Placental epithelial cell (primary cell): ENCODE measurements around the gene PLOD1. TPM values are rescaled to one million over a fixed set of nuclear protein-coding genes. Genes with fewer than 3 reads are reported as not detected.

ENCODE experiments used
- small RNA-seq: library from RNA; depleted of rRNA; stranded (forward); fragments of <200 nt; gene quantifications from one replicate; pipeline ENCODE3, GENCODE V24; 2012
- total RNA-seq: library from RNA; depleted of rRNA; stranded (reverse); fragments of >200 nt; gene quantifications from 2 replicates; pipeline ENCODE4 v1.2.3, GENCODE V29; 2012

Gene PLOD1
- total RNA-seq = 186 and 269 TPM in 2 replicates

GRCh38 chr1:11934302-11935056, at the start of gene PLOD1:
Gene PLOD1 (plus strand): TSS chr1:11934717. CDS start chr1:11934780, 63 bp downstream.

GRCh38 chr1:11979851-11980675, 45.5 kb downstream of the PLOD1 start, which contains the start of gene MFN2:
Gene MFN2 (plus strand): TSS chr1:11980444. CDS start chr1:11989169, 8,725 bp downstream.

Small RNA genes lying within 50 kb of the gene (small RNA-seq; reads per million reads assigned to genes)
- gene AL096840.1 = not detected
- not detected for gene RF00019
- 18.3 reads per million, percentile 96 among the genes with 10 or more reads in this experiment for gene RNU5E-4P

Other genes with a start within 250 kb of the PLOD1 start
- gene DRAXIN, start 243.0 kb upstream of the PLOD1 start, total RNA-seq = under 0.01 TPM in 1 of 2 replicates, not detected in the other
- 25.1 and 36.3 TPM in 2 replicates for gene AGTRAP, start 198.6 kb upstream of the PLOD1 start, total RNA-seq
- gene C1orf167, start 172.5 kb upstream of the PLOD1 start, total RNA-seq = 0.39 TPM in 1 of 2 replicates, not detected in the other
- gene MTHFR, start 128.8 kb upstream of the PLOD1 start, total RNA-seq = 29.1 and 33.0 TPM in 2 replicates
- gene CLCN6, start 128.5 kb upstream of the PLOD1 start, total RNA-seq = 5.5 and 12.0 TPM in 2 replicates
- not detected in 2 replicates for gene NPPA, start 86.9 kb upstream of the PLOD1 start, total RNA-seq
- gene NPPB, start 75.8 kb upstream of the PLOD1 start, total RNA-seq = not detected in 2 replicates
- 66.7 and 98.5 TPM in 2 replicates for gene KIAA2013, start 8.3 kb upstream of the PLOD1 start, total RNA-seq
- 38.9 and 65.7 TPM in 2 replicates for gene MFN2, start 45.7 kb downstream of the PLOD1 start, total RNA-seq
- gene MIIP, start 84.8 kb downstream of the PLOD1 start, total RNA-seq = 15.3 and 30.6 TPM in 2 replicates
- 0.11 TPM in 1 of 2 replicates, not detected in the other for gene TNFRSF8, start 128.6 kb downstream of the PLOD1 start, total RNA-seq
- under 0.01 TPM in 1 of 2 replicates, not detected in the other for gene TNFRSF1B, start 232.3 kb downstream of the PLOD1 start, total RNA-seq